Natural killer cell (primary cell): ENCODE measurements around the gene RAPGEF5. TPM values are rescaled to one million over a fixed set of nuclear protein-coding genes. Genes with fewer than 3 reads are reported as not detected.

Experiments
- ATAC-seq, 3 donors: fragments of 150-1000 bp in 2 of 3; fragments of 200-7000 bp in 1 of 3; cut with Tn5 transposase; 1 replicate in 1 of 3; 2 replicates in 2 of 3; pipeline ENCODE4 v1.10.0; 2021; ENCODE audit warnings: mild to moderate bottlenecking in 2 of 3, moderate library complexity in 2 of 3
- DNase-seq, 2 donors: peaks; one replicate each; pipeline versions ENCODE4 v3.0.0 to v3.0.0-alpha.2; 2013 to 2021; ENCODE audit warnings: mixed read lengths in 1 of 2
- H3K27ac ChIP-seq: one replicate; pipeline ENCODE4 v1.5.1; 2013; ENCODE audit warnings: mild to moderate bottlenecking, low read length
- H3K27me3 ChIP-seq: one replicate; pipeline ENCODE4 v1.6.1; 2013; ENCODE audit warnings: low read length; ENCODE audit not compliant: control insufficient read depth, insufficient read depth
- H3K36me3 ChIP-seq: one replicate; pipeline ENCODE4 v1.6.1; 2013; ENCODE audit warnings: low read length; ENCODE audit not compliant: control insufficient read depth, insufficient read depth
- H3K4me1 ChIP-seq: one replicate; pipeline ENCODE4 v1.6.1; 2013; ENCODE audit warnings: low read length; ENCODE audit not compliant: control insufficient read depth, insufficient read depth
- H3K4me3 ChIP-seq: one replicate; pipeline ENCODE4 v1.5.1; 2013; ENCODE audit warnings: low read length
- H3K9me3 ChIP-seq: one replicate; pipeline ENCODE4 v1.6.1; 2013; ENCODE audit warnings: low read length; ENCODE audit not compliant: control insufficient read depth, insufficient read depth
- H3K27ac Mint-ChIP-seq, 2 donors: one replicate each; pipeline ENCODE4 v1.8.0; 2022; ENCODE audit warnings: mild to moderate bottlenecking in 2 of 2, mixed read lengths in 2 of 2, moderate library complexity in 1 of 2
- H3K27me3 Mint-ChIP-seq, 2 donors: one replicate each; pipeline ENCODE4 v1.8.0; 2022; ENCODE audit warnings: low read depth in 2 of 2, mixed read lengths in 2 of 2
- H3K36me3 Mint-ChIP-seq: one replicate; pipeline ENCODE4 v1.8.0; 2022; ENCODE audit warnings: mixed read lengths
- H3K4me1 Mint-ChIP-seq, 2 donors: one replicate each; pipeline ENCODE4 v1.8.0; 2022; ENCODE audit warnings: mixed read lengths in 2 of 2
- H3K4me3 Mint-ChIP-seq: one replicate; pipeline ENCODE4 v1.8.0; 2022; ENCODE audit warnings: mild to moderate bottlenecking, moderate library complexity, mixed read lengths
- H3K9me3 Mint-ChIP-seq, 2 donors: one replicate each; pipeline ENCODE4 v1.8.0; 2022; ENCODE audit warnings: mixed read lengths in 2 of 2
- WGBS: methylation state at CpG from one replicate; pipeline ENCODE4 v1.1.7; 2013; ENCODE audit warnings: missing lambda C conversion rate; ENCODE audit not compliant: insufficient coverage; 5-methylcytosine and 5-hydroxymethylcytosine counted together
- intact Hi-C: fragments of 100-400 bp; cut with micrococcal nuclease; formaldehyde crosslinking; loops from one replicate; pipeline ENCODE4 v1.14.2; 2022
- total RNA-seq, 4 donors: library from RNA; stranded (reverse); fragments of 120-200 nt in 1 of 4; gene quantifications; one replicate each; pipeline versions ENCODE4 v1.2.3 to v1.2.4, GENCODE V29; 2013 to 2022
- TF ChIP-seq, protein P1 (sequence below): fragments of 200-600 bp; IDR thresholded peaks from one replicate; pipeline ENCODE4 v1.8.0; 2022; ENCODE audit warnings: antibody characterized with exemption

Gene RAPGEF5
- total RNA-seq, 3 donors from 2014 or later (not counting 1 experiment from before 2014, with no cell fraction given), result 0.26 to 0.33 TPM; not detected in 1

DNA sequence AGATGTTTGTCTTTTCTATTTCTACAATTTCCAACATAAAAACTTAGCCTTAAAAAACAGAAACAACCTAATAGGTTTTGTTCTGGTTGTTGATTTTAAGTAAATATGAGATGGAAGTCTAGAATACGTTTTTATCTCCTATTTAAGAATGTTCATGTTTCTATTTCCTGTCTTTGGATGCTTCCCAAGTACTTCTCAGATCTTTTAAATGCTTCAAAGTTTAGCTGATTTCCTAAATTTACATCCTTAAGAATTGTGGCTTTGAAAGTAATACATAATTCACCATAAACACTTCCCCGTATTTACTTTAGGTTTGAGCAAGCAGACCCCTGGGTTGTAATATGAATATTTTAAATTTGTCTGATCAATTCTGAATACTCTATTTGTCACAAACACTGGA is 70.5 kb downstream of the RAPGEF5 start:
- no peak overlapping the region for H3K27ac Mint-ChIP-seq
- intact Hi-C loops, result no loop called here
- Histone ChIP-seq H3K4me1 (no peaks in the 10 kb centered on the region), H3K4me3 (no peak overlapping the region), H3K9me3 (no peaks in the 10 kb centered on the region), H3K36me3 (no peaks in the 10 kb centered on the region), H3K27me3 (peaks cover 9% of the 10 kb centered on the region), H3K27ac (no peak overlapping the region)
- TF ChIP-seq, protein P1, sequence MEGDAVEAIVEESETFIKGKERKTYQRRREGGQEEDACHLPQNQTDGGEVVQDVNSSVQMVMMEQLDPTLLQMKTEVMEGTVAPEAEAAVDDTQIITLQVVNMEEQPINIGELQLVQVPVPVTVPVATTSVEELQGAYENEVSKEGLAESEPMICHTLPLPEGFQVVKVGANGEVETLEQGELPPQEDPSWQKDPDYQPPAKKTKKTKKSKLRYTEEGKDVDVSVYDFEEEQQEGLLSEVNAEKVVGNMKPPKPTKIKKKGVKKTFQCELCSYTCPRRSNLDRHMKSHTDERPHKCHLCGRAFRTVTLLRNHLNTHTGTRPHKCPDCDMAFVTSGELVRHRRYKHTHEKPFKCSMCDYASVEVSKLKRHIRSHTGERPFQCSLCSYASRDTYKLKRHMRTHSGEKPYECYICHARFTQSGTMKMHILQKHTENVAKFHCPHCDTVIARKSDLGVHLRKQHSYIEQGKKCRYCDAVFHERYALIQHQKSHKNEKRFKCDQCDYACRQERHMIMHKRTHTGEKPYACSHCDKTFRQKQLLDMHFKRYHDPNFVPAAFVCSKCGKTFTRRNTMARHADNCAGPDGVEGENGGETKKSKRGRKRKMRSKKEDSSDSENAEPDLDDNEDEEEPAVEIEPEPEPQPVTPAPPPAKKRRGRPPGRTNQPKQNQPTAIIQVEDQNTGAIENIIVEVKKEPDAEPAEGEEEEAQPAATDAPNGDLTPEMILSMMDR, result no peak
- DNase-seq, result no peak
- no peak overlapping the region for H3K4me3 Mint-ChIP-seq
- H3K36me3 Mint-ChIP-seq, result no peaks in the 10 kb centered on the region
- H3K9me3 Mint-ChIP-seq, result no peaks in the 10 kb centered on the region
- H3K27me3 Mint-ChIP-seq, result peaks cover 21 to 59% of the 10 kb centered on the region in 2 donors
- ATAC-seq, result no peak
- H3K4me1 Mint-ChIP-seq, result peaks cover 4 to 5% of the 10 kb centered on the region in 2 donors
- no CpG with 5 or more reads among the region's 2 CpGs for WGBS

DNA sequence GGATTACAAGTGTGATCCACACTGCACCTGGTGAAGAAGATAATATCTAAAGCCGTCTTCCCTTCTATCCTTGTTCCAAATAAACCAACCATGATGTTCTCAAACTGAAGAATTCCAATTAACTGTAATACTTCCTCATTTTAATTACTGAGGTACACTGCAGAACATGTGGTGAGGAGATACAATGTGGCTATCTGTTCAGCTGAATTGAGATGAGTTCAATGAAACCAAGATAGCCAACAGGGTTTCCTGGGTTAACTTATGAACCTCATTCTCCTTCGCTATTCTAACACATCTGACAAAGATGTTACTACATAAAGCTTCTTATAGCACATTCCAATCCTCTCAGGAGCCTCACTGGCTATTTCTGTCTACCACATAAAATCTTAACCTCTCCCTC is 75.5 kb downstream of the RAPGEF5 start:
- TF ChIP-seq, protein P1, result no peak
- peaks cover 17 to 65% of the 10 kb centered on the region in 2 donors for H3K27me3 Mint-ChIP-seq
- no peaks in the 10 kb centered on the region for H3K36me3 Mint-ChIP-seq
- no peaks in the 10 kb centered on the region for H3K4me1 Mint-ChIP-seq
- H3K27me3 ChIP-seq, result peaks cover 2% of the 10 kb centered on the region
- H3K4me3 Mint-ChIP-seq, result no peak overlapping the region
- H3K4me1 ChIP-seq, result no peaks in the 10 kb centered on the region
- intact Hi-C loops, result no loop called here
- H3K9me3 ChIP-seq, result no peaks in the 10 kb centered on the region
- H3K9me3 Mint-ChIP-seq, result no peaks in the 10 kb centered on the region
- no peak overlapping the region for H3K27ac Mint-ChIP-seq
- H3K36me3 ChIP-seq, result no peaks in the 10 kb centered on the region
- no peak for DNase-seq
- ATAC-seq, result peak in 1 of 3 donors; percentile 71
- H3K4me3 ChIP-seq, result no peak overlapping the region
- no peak overlapping the region for H3K27ac ChIP-seq
- 70% methylated on average over 2 of the region's 2 CpGs for WGBS

DNA sequence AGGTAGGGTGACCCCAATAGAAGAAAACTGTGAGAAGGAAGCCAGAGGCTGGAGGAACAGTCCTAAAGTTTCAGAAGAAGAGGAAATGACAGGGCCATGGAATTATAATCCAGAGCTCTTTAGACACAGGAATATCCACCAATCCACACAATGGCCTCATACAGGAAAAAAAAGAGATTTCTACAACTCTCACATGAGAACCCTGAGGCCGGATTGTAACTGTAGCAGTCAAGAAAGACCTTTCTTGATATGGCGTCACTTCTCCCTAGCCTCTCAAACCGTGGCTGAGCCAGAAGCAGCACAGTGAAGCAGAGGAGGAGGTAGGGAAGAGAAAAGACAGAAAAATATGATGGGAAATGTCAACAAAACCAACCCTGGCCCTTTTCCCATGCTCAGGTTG is 76.9 kb downstream of the RAPGEF5 start:
- Histone ChIP-seq H3K9me3 (no peaks in the 10 kb centered on the region), H3K36me3 (no peaks in the 10 kb centered on the region), H3K27ac (no peak overlapping the region), H3K27me3 (peaks cover 2% of the 10 kb centered on the region), H3K4me3 (no peak overlapping the region), H3K4me1 (no peaks in the 10 kb centered on the region)
- Mint-ChIP-seq H3K4me3 (no peak overlapping the region), H3K27me3 (peaks cover 12 to 55% of the 10 kb centered on the region in 2 donors), H3K36me3 (no peaks in the 10 kb centered on the region), H3K9me3 (no peaks in the 10 kb centered on the region), H3K27ac (no peak overlapping the region), H3K4me1 (no peaks in the 10 kb centered on the region)
- DNase-seq (no peak), ATAC-seq (no peak)
- TF ChIP-seq, protein P1, result no peak
- intact Hi-C loops, result no loop called here
- WGBS, result 83% methylated on average over 3 of the region's 3 CpGs

DNA sequence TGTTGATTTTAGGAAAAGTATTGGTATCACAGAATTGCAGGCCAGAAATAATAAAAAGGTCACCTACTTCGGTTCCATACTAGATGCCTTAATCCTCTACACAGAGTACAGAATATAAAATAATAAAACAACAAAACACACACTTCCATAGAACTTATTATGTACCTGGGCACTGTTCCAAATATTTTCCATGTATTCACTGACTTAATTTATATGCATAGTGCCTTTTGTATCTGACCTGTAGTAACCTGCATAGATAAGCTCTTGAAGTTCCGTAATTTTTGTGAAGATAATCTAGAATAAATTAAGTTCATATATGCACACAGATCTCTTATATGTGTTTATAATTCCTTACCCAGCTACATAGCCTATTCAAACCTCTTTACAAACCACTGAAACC is 78.3 kb downstream of the RAPGEF5 start:
- Mint-ChIP-seq H3K4me1 (no peaks in the 10 kb centered on the region), H3K27me3 (peaks cover 18 to 58% of the 10 kb centered on the region in 2 donors), H3K4me3 (no peak overlapping the region), H3K27ac (no peak overlapping the region), H3K9me3 (no peaks in the 10 kb centered on the region), H3K36me3 (no peaks in the 10 kb centered on the region)
- intact Hi-C loops, result no loop called here
- no peak for ATAC-seq
- Histone ChIP-seq H3K4me1 (no peaks in the 10 kb centered on the region), H3K9me3 (no peaks in the 10 kb centered on the region), H3K27me3 (peaks cover 2% of the 10 kb centered on the region), H3K4me3 (no peak overlapping the region), H3K36me3 (no peaks in the 10 kb centered on the region), H3K27ac (no peak overlapping the region)
- TF ChIP-seq, protein P1, result no peak
- no peak for DNase-seq
- WGBS, result 90% methylated on average over 1 of the region's 2 CpGs
